22Rv1 (cell line): ENCODE measurements around the gene MVP.

Experiments used
- CTCF ChIP-seq: fragments of 450-650 bp; IDR thresholded peaks from 2 replicates; pipeline ENCODE4 v1.5.1; 2017; ENCODE audit warnings: mild to moderate bottlenecking
- ZFX ChIP-seq: fragments of 450-650 bp; IDR thresholded peaks from 2 replicates; pipeline ENCODE4 v1.6.1; 2017; ENCODE audit warnings: antibody characterized with exemption, borderline replicate concordance

GRCh38 chr16:29784157-29784556 is 36.1 kb upstream of the MVP start:
- no peak for TF ChIP-seq CTCF
- TF ChIP-seq ZFX: no peak
